IMR-90 (cell line): Measurements from ENCODE around the gene MDM4.

Source experiments
- BHLHE40 ChIP-seq: fragments of 150-350 bp; IDR thresholded peaks from 2 replicates; pipeline ENCODE4 v1.6.1; 2016; ENCODE audit warnings: mild to moderate bottlenecking, low read depth, low read length
- CEBPB ChIP-seq: IDR thresholded peaks from 2 replicates; pipeline ENCODE4 v1.6.1; 2012; ENCODE audit warnings: low read depth, low read length, improper control_type of control experiment
- CHD1 ChIP-seq: IDR thresholded peaks from 2 replicates; pipeline ENCODE4 v1.6.1; 2012; ENCODE audit warnings: low read depth, low read length, improper control_type of control experiment
- FOS ChIP-seq: fragments of 150-350 bp; IDR thresholded peaks from 2 replicates; pipeline ENCODE4 v1.6.1; 2016; ENCODE audit warnings: low read depth, low read length
- MAFK ChIP-seq: IDR thresholded peaks from 2 replicates; pipeline ENCODE4 v1.6.1; 2012; ENCODE audit warnings: low read depth, low read length, improper control_type of control experiment
- MAZ ChIP-seq: IDR thresholded peaks from 2 replicates; pipeline ENCODE4 v1.6.1; 2012; ENCODE audit warnings: low read depth, mild to moderate bottlenecking, low read length, improper control_type of control experiment, moderate library complexity, borderline replicate concordance
- MXI1 ChIP-seq: IDR thresholded peaks from 2 replicates; pipeline ENCODE4 v1.6.1; 2012; ENCODE audit warnings: low read depth, mild to moderate bottlenecking, low read length, moderate library complexity, borderline replicate concordance
- POLR2A ChIP-seq: IDR thresholded peaks from 2 replicates; pipeline ENCODE4 v1.6.1; 2012; ENCODE audit warnings: mild to moderate bottlenecking, low read depth, low read length
- RAD21 ChIP-seq: IDR thresholded peaks from 2 replicates; pipeline ENCODE4 v1.6.1; 2012; ENCODE audit warnings: low read length, improper control_type of control experiment
- RCOR1 ChIP-seq: IDR thresholded peaks from 2 replicates; pipeline ENCODE4 v1.6.1; 2012; ENCODE audit warnings: mild to moderate bottlenecking, low read length, improper control_type of control experiment; ENCODE audit not compliant: insufficient replicate concordance
- RFX5 ChIP-seq: IDR thresholded peaks from 2 replicates; pipeline ENCODE4 v1.8.0; 2012; ENCODE audit warnings: low read depth, mild to moderate bottlenecking, low read length, moderate library complexity
- SMC3 ChIP-seq: fragments of 150-350 bp; IDR thresholded peaks from 2 replicates; pipeline ENCODE4 v1.6.1; 2016; ENCODE audit warnings: low read depth, mild to moderate bottlenecking, antibody characterized with exemption, low read length, moderate library complexity
- TF ChIP-seq, protein P1 (sequence below): conservative IDR thresholded peaks from 2 replicates; pipeline ENCODE4 v1.5.1; 2012; ENCODE audit warnings: mild to moderate bottlenecking, low read depth, low read length, improper control_type of control experiment
- TF ChIP-seq, protein P2 (sequence below): fragments of 150-350 bp; IDR thresholded peaks from 2 replicates; pipeline ENCODE4 v1.6.1; 2016; ENCODE audit warnings: low read depth, mild to moderate bottlenecking, low read length, moderate library complexity, borderline replicate concordance

DNA sequence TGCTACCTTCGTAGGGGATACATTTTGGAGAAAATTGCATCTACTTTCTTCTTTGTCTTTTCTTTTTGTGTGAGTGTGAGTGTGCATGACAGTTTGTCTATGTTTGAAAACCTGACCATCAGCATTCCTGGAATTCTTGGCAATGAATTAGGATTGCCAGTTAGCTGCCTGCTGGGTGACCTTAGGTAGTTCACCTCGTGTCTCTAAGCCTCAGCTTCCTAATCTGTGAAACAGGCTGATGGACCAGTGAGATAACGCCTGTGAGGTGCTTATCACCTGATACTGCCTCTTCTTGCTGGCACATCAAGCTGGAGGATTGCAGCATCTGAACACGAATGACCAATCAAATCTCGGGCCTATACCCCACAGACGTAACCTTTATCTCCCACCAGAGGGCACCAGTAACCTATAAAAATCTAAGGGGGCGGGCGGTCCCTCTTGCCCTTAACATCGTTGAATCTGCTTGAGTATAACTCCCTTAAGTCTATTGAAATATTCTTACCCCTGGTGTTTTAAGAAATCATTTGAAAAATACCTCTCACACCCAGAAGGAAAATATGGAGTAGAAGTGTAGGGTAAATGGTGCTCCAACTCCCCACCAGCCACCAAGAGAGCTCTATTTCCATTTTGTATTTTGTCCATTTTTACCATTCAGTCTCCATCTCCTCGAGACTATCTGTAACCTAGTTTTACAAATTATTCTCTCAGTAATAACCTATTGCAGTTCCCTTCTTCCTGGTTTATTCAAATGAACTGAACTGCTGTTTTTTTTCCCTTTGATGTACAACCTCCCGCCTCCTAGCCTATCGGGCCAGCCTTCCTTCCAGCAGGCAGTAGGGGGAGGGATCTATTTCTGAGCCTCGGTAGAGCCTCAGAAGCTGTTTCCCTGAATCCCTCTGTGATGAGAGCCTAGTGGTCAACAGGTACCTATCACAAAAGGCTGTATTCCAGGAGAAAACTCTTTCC is 49.7 kb downstream of the MDM4 start:
- TF ChIP-seq, protein P1, sequence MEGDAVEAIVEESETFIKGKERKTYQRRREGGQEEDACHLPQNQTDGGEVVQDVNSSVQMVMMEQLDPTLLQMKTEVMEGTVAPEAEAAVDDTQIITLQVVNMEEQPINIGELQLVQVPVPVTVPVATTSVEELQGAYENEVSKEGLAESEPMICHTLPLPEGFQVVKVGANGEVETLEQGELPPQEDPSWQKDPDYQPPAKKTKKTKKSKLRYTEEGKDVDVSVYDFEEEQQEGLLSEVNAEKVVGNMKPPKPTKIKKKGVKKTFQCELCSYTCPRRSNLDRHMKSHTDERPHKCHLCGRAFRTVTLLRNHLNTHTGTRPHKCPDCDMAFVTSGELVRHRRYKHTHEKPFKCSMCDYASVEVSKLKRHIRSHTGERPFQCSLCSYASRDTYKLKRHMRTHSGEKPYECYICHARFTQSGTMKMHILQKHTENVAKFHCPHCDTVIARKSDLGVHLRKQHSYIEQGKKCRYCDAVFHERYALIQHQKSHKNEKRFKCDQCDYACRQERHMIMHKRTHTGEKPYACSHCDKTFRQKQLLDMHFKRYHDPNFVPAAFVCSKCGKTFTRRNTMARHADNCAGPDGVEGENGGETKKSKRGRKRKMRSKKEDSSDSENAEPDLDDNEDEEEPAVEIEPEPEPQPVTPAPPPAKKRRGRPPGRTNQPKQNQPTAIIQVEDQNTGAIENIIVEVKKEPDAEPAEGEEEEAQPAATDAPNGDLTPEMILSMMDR = peak; percentile 80
- TF ChIP-seq CEBPB = peak; percentile 88
- TF ChIP-seq MAZ = peak; percentile 38; the same call in 1 of the 2 replicates
- TF ChIP-seq POLR2A = no peak
- TF ChIP-seq FOS = no peak
- TF ChIP-seq CHD1 = no peak
- peak; percentile 82 for TF ChIP-seq RAD21
- TF ChIP-seq SMC3 = peak; percentile 85
- TF ChIP-seq RCOR1 = no peak
- no peak for TF ChIP-seq MAFK
- no peak for TF ChIP-seq BHLHE40
- TF ChIP-seq MXI1 = no peak
- no peak for TF ChIP-seq RFX5
- TF ChIP-seq, protein P2, sequence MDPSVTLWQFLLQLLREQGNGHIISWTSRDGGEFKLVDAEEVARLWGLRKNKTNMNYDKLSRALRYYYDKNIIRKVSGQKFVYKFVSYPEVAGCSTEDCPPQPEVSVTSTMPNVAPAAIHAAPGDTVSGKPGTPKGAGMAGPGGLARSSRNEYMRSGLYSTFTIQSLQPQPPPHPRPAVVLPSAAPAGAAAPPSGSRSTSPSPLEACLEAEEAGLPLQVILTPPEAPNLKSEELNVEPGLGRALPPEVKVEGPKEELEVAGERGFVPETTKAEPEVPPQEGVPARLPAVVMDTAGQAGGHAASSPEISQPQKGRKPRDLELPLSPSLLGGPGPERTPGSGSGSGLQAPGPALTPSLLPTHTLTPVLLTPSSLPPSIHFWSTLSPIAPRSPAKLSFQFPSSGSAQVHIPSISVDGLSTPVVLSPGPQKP = no peak
